Measurements from ENCODE around the gene KLHL20. TPM values are rescaled to one million over a fixed set of nuclear protein-coding genes. Genes with fewer than 3 reads are reported as not detected.

Gene KLHL20
- total and polyA plus RNA-seq, 2 of the 13 experiments (the other 11 are each of a cell fraction or from before 2014, with no cell fraction given), result 7.4 to 14.3 TPM

GRCh38 chr1:173714759-173715537 is at the start of gene KLHL20 (continued):
- TF ChIP-seq, protein P1, sequence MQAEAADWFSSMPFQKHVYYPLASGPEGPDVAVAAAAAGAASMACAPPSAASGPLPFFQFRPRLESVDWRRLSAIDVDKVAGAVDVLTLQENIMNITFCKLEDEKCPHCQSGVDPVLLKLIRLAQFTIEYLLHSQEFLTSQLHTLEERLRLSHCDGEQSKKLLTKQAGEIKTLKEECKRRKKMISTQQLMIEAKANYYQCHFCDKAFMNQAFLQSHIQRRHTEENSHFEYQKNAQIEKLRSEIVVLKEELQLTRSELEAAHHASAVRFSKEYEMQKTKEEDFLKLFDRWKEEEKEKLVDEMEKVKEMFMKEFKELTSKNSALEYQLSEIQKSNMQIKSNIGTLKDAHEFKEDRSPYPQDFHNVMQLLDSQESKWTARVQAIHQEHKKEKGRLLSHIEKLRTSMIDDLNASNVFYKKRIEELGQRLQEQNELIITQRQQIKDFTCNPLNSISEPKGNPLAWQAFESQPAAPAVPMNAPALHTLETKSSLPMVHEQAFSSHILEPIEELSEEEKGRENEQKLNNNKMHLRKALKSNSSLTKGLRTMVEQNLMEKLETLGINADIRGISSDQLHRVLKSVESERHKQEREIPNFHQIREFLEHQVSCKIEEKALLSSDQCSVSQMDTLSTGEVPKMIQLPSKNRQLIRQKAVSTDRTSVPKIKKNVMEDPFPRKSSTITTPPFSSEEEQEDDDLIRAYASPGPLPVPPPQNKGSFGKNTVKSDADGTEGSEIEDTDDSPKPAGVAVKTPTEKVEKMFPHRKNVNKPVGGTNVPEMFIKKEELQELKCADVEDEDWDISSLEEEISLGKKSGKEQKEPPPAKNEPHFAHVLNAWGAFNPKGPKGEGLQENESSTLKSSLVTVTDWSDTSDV (CRISPR knock-in tag; IDR thresholded peaks at IDR 0.05), result peak; percentile 79; the same call in 1 of the 2 replicates
- TF ChIP-seq CHD2 (IDR thresholded peaks at IDR 0.05; ENCODE audit: low read depth, low read length) (no peak), TRIM22 (IDR thresholded peaks at IDR 0.05) (no peak), ZMYM4 (CRISPR knock-in tag; IDR thresholded peaks at IDR 0.05) (peak; percentile 98), FLYWCH1 (CRISPR knock-in tag; IDR thresholded peaks at IDR 0.05) (no peak; the same call in 1 of the 2 replicates), ZNF513 (CRISPR knock-in tag; conservative IDR thresholded peaks at IDR 0.05) (0 out of 2 replicates have a peak, but pooled peaks have one; percentile 37), ZNF816 (CRISPR knock-in tag; IDR thresholded peaks at IDR 0.05; ENCODE audit: borderline replicate concordance) (no peak), KAT7 (CRISPR knock-in tag; IDR thresholded peaks at IDR 0.05; ENCODE audit: borderline replicate concordance) (peak; percentile 74; the same call in 1 of the 2 replicates), ZNF564 (CRISPR knock-in tag; IDR thresholded peaks at IDR 0.05) (0 out of 2 replicates have a peak, but pooled peaks have one; percentile 29), LBX2 (CRISPR knock-in tag; IDR thresholded peaks at IDR 0.05; ENCODE audit: borderline replicate concordance) (no peak), KMT2A (CRISPR knock-in tag; IDR thresholded peaks at IDR 0.05) (peak; percentile 95), PHF8 (CRISPR knock-in tag; IDR thresholded peaks at IDR 0.05) (peak; percentile 88), ZNF501 (CRISPR knock-in tag; IDR thresholded peaks at IDR 0.05) (peak; percentile 81), NAIF1 (CRISPR knock-in tag; IDR thresholded peaks at IDR 0.05; ENCODE audit: borderline replicate concordance) (peak; percentile 88), TOE1 (CRISPR knock-in tag; IDR thresholded peaks at IDR 0.05) (peak; percentile 62), MNT (IDR thresholded peaks at IDR 0.05) (no peak)
- TF ChIP-seq, protein P2, sequence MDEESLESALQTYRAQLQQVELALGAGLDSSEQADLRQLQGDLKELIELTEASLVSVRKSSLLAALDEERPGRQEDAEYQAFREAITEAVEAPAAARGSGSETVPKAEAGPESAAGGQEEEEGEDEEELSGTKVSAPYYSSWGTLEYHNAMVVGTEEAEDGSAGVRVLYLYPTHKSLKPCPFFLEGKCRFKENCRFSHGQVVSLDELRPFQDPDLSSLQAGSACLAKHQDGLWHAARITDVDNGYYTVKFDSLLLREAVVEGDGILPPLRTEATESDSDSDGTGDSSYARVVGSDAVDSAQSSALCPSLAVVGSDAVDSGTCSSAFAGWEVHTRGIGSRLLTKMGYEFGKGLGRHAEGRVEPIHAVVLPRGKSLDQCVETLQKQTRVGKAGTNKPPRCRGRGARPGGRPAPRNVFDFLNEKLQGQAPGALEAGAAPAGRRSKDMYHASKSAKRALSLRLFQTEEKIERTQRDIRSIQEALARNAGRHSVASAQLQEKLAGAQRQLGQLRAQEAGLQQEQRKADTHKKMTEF (CRISPR knock-in tag; IDR thresholded peaks at IDR 0.05), result peak; percentile 97
- TF ChIP-seq, protein P3, sequence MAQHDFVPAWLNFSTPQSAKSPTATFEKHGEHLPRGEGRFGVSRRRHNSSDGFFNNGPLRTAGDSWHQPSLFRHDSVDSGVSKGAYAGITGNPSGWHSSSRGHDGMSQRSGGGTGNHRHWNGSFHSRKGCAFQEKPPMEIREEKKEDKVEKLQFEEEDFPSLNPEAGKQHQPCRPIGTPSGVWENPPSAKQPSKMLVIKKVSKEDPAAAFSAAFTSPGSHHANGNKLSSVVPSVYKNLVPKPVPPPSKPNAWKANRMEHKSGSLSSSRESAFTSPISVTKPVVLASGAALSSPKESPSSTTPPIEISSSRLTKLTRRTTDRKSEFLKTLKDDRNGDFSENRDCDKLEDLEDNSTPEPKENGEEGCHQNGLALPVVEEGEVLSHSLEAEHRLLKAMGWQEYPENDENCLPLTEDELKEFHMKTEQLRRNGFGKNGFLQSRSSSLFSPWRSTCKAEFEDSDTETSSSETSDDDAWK (CRISPR knock-in tag; IDR thresholded peaks at IDR 0.05), result no peak

All from HepG2 (cell line).